PC-3 (cell line): ENCODE measurements around the gene APOA4. TPM values are rescaled to one million over a fixed set of nuclear protein-coding genes. Genes with fewer than 3 reads are reported as not detected.
A peak's percentile ranks its signal among the peaks of the same experiment; 100 is the strongest.

Experiments
- ATAC-seq: fragments of 200-7000 bp; cut with Tn5 transposase; 2 replicates; pipeline ENCODE4 v1.9.1; 2020; ENCODE audit warnings: mild to moderate bottlenecking, moderate library complexity
- BruUV-seq: library from RNA; stranded (reverse); fragments of 400-500 nt; replicated peaks from 2 replicates; lab custom pipeline; 2021; lab: Mats Ljungman, UMichigan
- CTCF ChIA-PET: fragments of 300-600 bp; sonication (Branson Sonifier 250); formaldehyde crosslinking; loops from one replicate; lab custom pipeline; 2022; ENCODE audit warnings: antibody characterized with exemption; lab: Charles Lee
- POLR2A ChIA-PET: fragments of 300-600 bp; sonication (Branson Sonifier 250); formaldehyde crosslinking; loops from one replicate; lab custom pipeline; 2022; ENCODE audit warnings: antibody characterized with exemption; ENCODE audit not compliant: unreplicated experiment; lab: Charles Lee
- DNase-seq: peaks from one replicate; pipeline ENCODE4 v3.0.0-alpha.2; 2015
- H2AFZ ChIP-seq: fragments of 300-600 bp; sonication (generic); 2 replicates; pipeline ENCODE4 v1.6.0; 2016; ENCODE audit warnings: antibody characterized with exemption, low read length
- H3F3A ChIP-seq: fragments of 300-600 bp; sonication (generic); one replicate; pipeline ENCODE4 v1.6.0; 2017; ENCODE audit warnings: antibody characterized with exemption, low read length, control low read depth, mild to moderate bottlenecking; ENCODE audit not compliant: unreplicated experiment
- H3K27ac ChIP-seq: fragments of 300-600 bp; sonication (generic); 2 replicates; pipeline ENCODE4 v1.5.1; 2016; ENCODE audit warnings: mild to moderate bottlenecking, low read length
- H3K27me3 ChIP-seq: fragments of 300-600 bp; sonication (generic); 2 replicates; pipeline ENCODE4 v1.6.1; 2016; ENCODE audit warnings: low read length, mixed read lengths
- H3K36me3 ChIP-seq: fragments of 300-600 bp; sonication (generic); 2 replicates; pipeline ENCODE4 v1.6.1; 2016; ENCODE audit warnings: low read depth, mixed run types, low read length, mixed read lengths
- H3K4me1 ChIP-seq: fragments of 300-600 bp; sonication (generic); 2 replicates; pipeline ENCODE4 v1.5.1; 2016; ENCODE audit warnings: low read length; ENCODE audit not compliant: insufficient read depth
- H3K4me2 ChIP-seq: fragments of 300-600 bp; sonication (generic); 2 replicates; pipeline ENCODE4 v1.6.0; 2016; ENCODE audit warnings: low read length
- H3K4me3 ChIP-seq: fragments of 300-600 bp; sonication (generic); 2 replicates; pipeline ENCODE4 v1.5.1; 2016; ENCODE audit warnings: mild to moderate bottlenecking, low read length, mixed read lengths
- H3K79me2 ChIP-seq: fragments of 300-600 bp; sonication (generic); 2 replicates; pipeline ENCODE4 v1.6.1; 2017; ENCODE audit warnings: low read length, mixed read lengths
- H3K9ac ChIP-seq: fragments of 300-600 bp; sonication (generic); 2 replicates; pipeline ENCODE4 v1.6.0; 2016; ENCODE audit warnings: mild to moderate bottlenecking, low read length
- H3K9me2 ChIP-seq: fragments of 300-600 bp; sonication (generic); replicated peaks from 2 replicates; pipeline ENCODE4 v1.6.1; 2016; ENCODE audit warnings: mixed run types, low read length, mixed read lengths
- H3K9me3 ChIP-seq: fragments of 300-600 bp; sonication (generic); 2 replicates; pipeline ENCODE4 v1.6.1; 2016; ENCODE audit warnings: low read length, mixed read lengths
- H4K20me1 ChIP-seq: fragments of 300-600 bp; sonication (generic); 2 replicates; pipeline ENCODE4 v1.6.1; 2016; ENCODE audit warnings: low read length, mixed read lengths
- EZH2 ChIP-seq: fragments of 300-600 bp; sonication (generic); IDR thresholded peaks from one replicate; pipeline ENCODE4 v1.6.1; 2017; ENCODE audit warnings: antibody characterized with exemption, mild to moderate bottlenecking, low read length; ENCODE audit not compliant: unreplicated experiment
- EZH2phosphoT487 ChIP-seq: fragments of 300-600 bp; sonication (generic); IDR thresholded peaks from 2 replicates; pipeline ENCODE4 v1.6.1; 2018; ENCODE audit warnings: mild to moderate bottlenecking, antibody characterized with exemption, low read length, borderline replicate concordance
- intact Hi-C: fragments of 100-400 bp; cut with micrococcal nuclease; formaldehyde crosslinking; loops from 2 replicates; pipeline ENCODE4 v1.9.0; 2023
- total RNA-seq: library from RNA; depleted of rRNA; stranded (reverse); fragments of >200 nt; gene quantifications from 2 replicates; pipeline ENCODE4 v1.2.3, GENCODE V29; 2014
- TF ChIP-seq, protein P1 (sequence below): fragments of 300-600 bp; sonication (generic); conservative IDR thresholded peaks from 2 replicates; pipeline ENCODE4 v1.5.1; 2017; ENCODE audit warnings: antibody characterized with exemption, low read depth, mild to moderate bottlenecking, low read length

The APOA4 gene
- total RNA-seq, 1 experiment from 2014 or later: not detected

DNA sequence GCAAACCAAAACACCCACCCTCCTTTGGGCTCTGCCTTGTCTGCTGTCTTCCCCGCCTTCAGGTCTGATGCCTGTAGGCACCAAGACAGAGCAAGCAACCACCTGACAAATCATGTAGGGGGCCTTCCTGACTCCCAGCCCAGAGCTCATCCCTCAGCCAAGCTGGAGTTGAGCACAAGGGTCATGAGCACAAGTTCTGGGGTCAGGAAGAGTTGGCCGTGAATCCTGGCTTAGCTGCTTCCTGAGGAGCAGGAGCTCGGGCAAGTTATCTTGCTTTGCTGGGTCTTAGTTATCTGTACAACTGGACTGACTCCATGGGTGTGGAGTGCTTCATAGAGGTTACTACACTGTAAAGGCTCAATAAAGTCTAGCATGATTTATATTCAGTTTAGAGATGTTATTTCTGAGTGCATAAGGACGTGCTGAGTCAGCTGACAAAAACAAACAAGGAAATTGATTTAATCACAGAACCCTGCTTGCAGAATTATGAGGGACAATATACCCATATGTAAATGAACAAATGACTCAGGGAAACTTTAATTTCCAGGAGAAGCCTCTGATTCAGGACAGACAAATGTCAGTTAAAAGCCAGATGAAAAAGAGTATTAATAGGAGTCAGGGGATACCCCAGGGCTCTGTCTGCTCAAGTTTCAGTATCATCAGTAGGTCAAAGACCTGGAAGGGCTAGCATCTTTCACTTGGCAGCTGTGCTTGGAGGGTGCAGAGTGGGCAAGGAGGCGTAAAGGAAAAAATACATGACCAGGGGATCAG is 29.3 kb upstream of the APOA4 start:
- BruUV-seq: no TSS peak
- CTCF ChIA-PET: interaction anchor here (2.8 kb wide), 1 partner anchor 17 kb away, joined by 16 read pairs; no protein-coding TSS in a partner anchor
- Histone ChIP-seq H3K4me2 (peak overlapping the region; percentile 82), H3K27ac (peak overlapping the region; percentile 97), H3F3A (peaks cover 15% of the 10 kb centered on the region), H3K4me1 (peaks cover 34% of the 10 kb centered on the region), H3K27me3 (no peaks in the 10 kb centered on the region), H3K36me3 (peaks cover 7% of the 10 kb centered on the region; the same call in 1 of the 2 replicates), H3K9ac (peak overlapping the region; percentile 87), H3K4me3 (peak overlapping the region; percentile 50), H2AFZ (no peak overlapping the region), H3K9me2 (no peaks in the 10 kb centered on the region), H4K20me1 (no peaks in the 10 kb centered on the region), H3K79me2 (no peaks in the 10 kb centered on the region), H3K9me3 (no peaks in the 10 kb centered on the region)
- DNase-seq (peak; percentile 85), ATAC-seq (peak; percentile 70)
- intact Hi-C loops: loop anchor here (1.0 to 10.0 kb wide), 5 partner anchors 19 to 382 kb away; partner anchors contain the start of genes APOA5, BUD13, PCSK7 and RNF214
- POLR2A ChIA-PET: interaction anchor here (0.7 kb wide), 1 partner anchor 224 kb away, joined by 3 read pairs; no protein-coding TSS in a partner anchor
- TF ChIP-seq, protein P1, sequence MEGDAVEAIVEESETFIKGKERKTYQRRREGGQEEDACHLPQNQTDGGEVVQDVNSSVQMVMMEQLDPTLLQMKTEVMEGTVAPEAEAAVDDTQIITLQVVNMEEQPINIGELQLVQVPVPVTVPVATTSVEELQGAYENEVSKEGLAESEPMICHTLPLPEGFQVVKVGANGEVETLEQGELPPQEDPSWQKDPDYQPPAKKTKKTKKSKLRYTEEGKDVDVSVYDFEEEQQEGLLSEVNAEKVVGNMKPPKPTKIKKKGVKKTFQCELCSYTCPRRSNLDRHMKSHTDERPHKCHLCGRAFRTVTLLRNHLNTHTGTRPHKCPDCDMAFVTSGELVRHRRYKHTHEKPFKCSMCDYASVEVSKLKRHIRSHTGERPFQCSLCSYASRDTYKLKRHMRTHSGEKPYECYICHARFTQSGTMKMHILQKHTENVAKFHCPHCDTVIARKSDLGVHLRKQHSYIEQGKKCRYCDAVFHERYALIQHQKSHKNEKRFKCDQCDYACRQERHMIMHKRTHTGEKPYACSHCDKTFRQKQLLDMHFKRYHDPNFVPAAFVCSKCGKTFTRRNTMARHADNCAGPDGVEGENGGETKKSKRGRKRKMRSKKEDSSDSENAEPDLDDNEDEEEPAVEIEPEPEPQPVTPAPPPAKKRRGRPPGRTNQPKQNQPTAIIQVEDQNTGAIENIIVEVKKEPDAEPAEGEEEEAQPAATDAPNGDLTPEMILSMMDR: no peak
- TF ChIP-seq EZH2: no peak
- TF ChIP-seq EZH2phosphoT487: no peak

DNA sequence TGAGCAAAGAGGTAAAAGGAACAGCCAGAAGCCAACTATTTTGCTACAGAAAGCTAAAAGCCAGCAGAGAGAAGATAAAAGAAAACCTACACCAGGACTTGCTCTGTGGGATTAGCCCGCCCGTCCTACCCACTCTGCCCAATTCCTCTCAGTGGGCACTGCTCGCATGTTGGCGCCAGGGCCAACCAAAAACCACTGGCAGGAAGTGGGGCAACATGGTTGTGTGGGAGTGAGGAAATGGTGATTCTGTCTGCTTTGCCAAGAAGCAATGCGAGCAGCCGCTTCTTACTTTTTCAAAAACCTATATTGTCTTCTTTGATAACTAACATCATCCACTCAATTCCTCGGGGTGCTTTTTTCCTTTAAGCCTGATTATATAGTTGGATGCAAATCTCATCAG is 28.5 kb upstream of the APOA4 start:
- peak overlapping the region; percentile 97 for H3K27ac ChIP-seq
- H3K9me3 ChIP-seq: no peaks in the 10 kb centered on the region
- peak overlapping the region; percentile 82 for H3K4me2 ChIP-seq
- no peaks in the 10 kb centered on the region for H3K27me3 ChIP-seq
- H3K9me2 ChIP-seq: no peaks in the 10 kb centered on the region
- DNase-seq: no peak
- BruUV-seq: no TSS peak
- no peak for TF ChIP-seq EZH2
- ChIA-PET CTCF (interaction anchor here (2.8 kb wide), 1 partner anchor 16 kb away, joined by 16 read pairs; no protein-coding TSS in a partner anchor), POLR2A (interaction anchor here (0.7 kb wide), 1 partner anchor 36 kb away, joined by 3 read pairs; no protein-coding TSS in a partner anchor)
- peaks cover 13% of the 10 kb centered on the region; the same call in 1 of the 2 replicates for H3K36me3 ChIP-seq
- no peak overlapping the region for H3K4me3 ChIP-seq
- no peak for ATAC-seq
- intact Hi-C loops: loop anchor here (5.0 to 10.0 kb wide), 3 partner anchors 59 to 383 kb away; partner anchors contain the start of genes APOA5, BUD13, PCSK7 and RNF214
- peaks cover 34% of the 10 kb centered on the region for H3K4me1 ChIP-seq
- no peaks in the 10 kb centered on the region for H4K20me1 ChIP-seq
- peaks cover 15% of the 10 kb centered on the region for H3F3A ChIP-seq
- no peaks in the 10 kb centered on the region for H3K79me2 ChIP-seq
- H2AFZ ChIP-seq: no peak overlapping the region
- H3K9ac ChIP-seq: peak overlapping the region; percentile 57

DNA sequence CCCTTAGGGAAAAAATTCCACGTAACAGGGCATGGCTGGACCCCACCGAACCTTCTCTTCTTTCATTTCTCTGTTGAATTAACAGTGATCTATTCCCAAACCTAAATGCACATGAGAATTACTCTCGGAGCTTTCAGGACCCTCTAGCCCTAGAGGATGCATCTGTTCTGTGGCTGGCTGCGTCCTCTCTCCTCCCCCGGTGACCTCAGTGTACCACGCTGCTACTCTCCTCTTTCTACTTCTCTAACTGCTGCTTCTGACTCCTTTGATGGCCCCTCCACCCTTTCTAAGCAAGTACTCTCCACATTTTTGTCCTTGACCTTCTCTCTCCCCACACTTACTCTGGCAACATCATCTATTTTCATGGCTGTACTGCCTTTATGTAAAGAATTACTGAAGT is 26.4 kb upstream of the APOA4 start:
- Histone ChIP-seq H4K20me1 (no peaks in the 10 kb centered on the region), H3K4me3 (no peak overlapping the region), H2AFZ (no peak overlapping the region), H3K4me1 (peaks cover 31% of the 10 kb centered on the region), H3K27me3 (no peaks in the 10 kb centered on the region), H3K27ac (no peak overlapping the region), H3K79me2 (no peaks in the 10 kb centered on the region), H3K4me2 (no peak overlapping the region), H3K36me3 (peaks cover 15% of the 10 kb centered on the region; the same call in 1 of the 2 replicates), H3K9ac (no peak overlapping the region), H3K9me2 (no peaks in the 10 kb centered on the region), H3K9me3 (no peaks in the 10 kb centered on the region), H3F3A (peaks cover 13% of the 10 kb centered on the region)
- ChIA-PET CTCF (no interaction called here), POLR2A (no interaction called here)
- BruUV-seq: no TSS peak
- DNase-seq: no peak
- intact Hi-C loops: no loop called here
- ATAC-seq: no peak
- no peak for TF ChIP-seq EZH2phosphoT487
- no peak for TF ChIP-seq EZH2
- TF ChIP-seq, protein P1: no peak
